ENCODE data around the gene PTGR2.

Gene PTGR2

GRCh38 chr14:73851567-73852382, at the start of gene PTGR2:
Gene PTGR2 (plus strand): TSS chr14:73851831. CDS start chr14:73858863, 7,032 bp downstream.
- DNase-seq (ENCODE audit: extremely low read depth, low read depth), result peak; percentile 91
- TF ChIP-seq CTCF (IDR thresholded peaks at IDR 0.05; ENCODE audit: low read depth, low read length, missing control alignments), result peak; percentile 2
- H3K4me3 ChIP-seq (replicated peaks; ENCODE audit: low read depth, low read length), result peak within 1 kb of the TSS; percentile 75

GRCh38 chr14:73802431-73803188, 49.0 kb upstream of the PTGR2 start:
- no peak for TF ChIP-seq CTCF (IDR thresholded peaks at IDR 0.05; ENCODE audit: low read depth, low read length, missing control alignments)
- DNase-seq (ENCODE audit: extremely low read depth, low read depth), result no peak
- H3K4me3 ChIP-seq (replicated peaks; ENCODE audit: low read depth, low read length), result no peak overlapping the region

GRCh38 chr14:73804636-73805035, 47.0 kb upstream of the PTGR2 start:
- DNase-seq (ENCODE audit: extremely low read depth, low read depth), result no peak
- no peak for TF ChIP-seq CTCF (IDR thresholded peaks at IDR 0.05; ENCODE audit: low read depth, low read length, missing control alignments)

GRCh38 chr14:73807457-73807856, 44.2 kb upstream of the PTGR2 start:
- no peak overlapping the region for H3K4me3 ChIP-seq (replicated peaks; ENCODE audit: low read depth, low read length)
- no peak for DNase-seq (ENCODE audit: extremely low read depth, low read depth)
- TF ChIP-seq CTCF (IDR thresholded peaks at IDR 0.05; ENCODE audit: low read depth, low read length, missing control alignments), result no peak

More at GRCh38 chr14:73804636-73805035, 47.0 kb upstream of the PTGR2 start:
- no peak overlapping the region for H3K4me3 ChIP-seq (replicated peaks; ENCODE audit: low read depth, low read length)

GRCh38 chr14:73809391-73809790, 42.2 kb upstream of the PTGR2 start:
- TF ChIP-seq CTCF (IDR thresholded peaks at IDR 0.05; ENCODE audit: low read depth, low read length, missing control alignments), result no peak
- DNase-seq (ENCODE audit: extremely low read depth, low read depth), result no peak

GRCh38 chr14:73810478-73811163, 41.0 kb upstream of the PTGR2 start:
- no peak for TF ChIP-seq CTCF (IDR thresholded peaks at IDR 0.05; ENCODE audit: low read depth, low read length, missing control alignments)
- DNase-seq (ENCODE audit: extremely low read depth, low read depth), result no peak
- no peak overlapping the region for H3K4me3 ChIP-seq (replicated peaks; ENCODE audit: low read depth, low read length)

More at GRCh38 chr14:73809391-73809790, 42.2 kb upstream of the PTGR2 start:
- H3K4me3 ChIP-seq (replicated peaks; ENCODE audit: low read depth, low read length), result no peak overlapping the region

All from HFF-Myc (cell line).